Activated naive CD4-positive, alpha-beta T cell treated with anti-CD3 and anti-CD28 coated beads, Interleukin-2, amount 50 U/mL, for 24 hours (primary cell): ENCODE data around the gene C2orf80.

ENCODE experiments used
- H3K27ac Mint-ChIP-seq: one replicate; pipeline ENCODE4 v1.8.0; 2021; ENCODE audit warnings: mild to moderate bottlenecking, mixed read lengths
- H3K27me3 Mint-ChIP-seq: one replicate; pipeline ENCODE4 v1.8.0; 2021; ENCODE audit warnings: mixed read lengths
- H3K36me3 Mint-ChIP-seq: one replicate; pipeline ENCODE4 v1.8.0; 2021; ENCODE audit warnings: mixed read lengths
- H3K4me1 Mint-ChIP-seq: one replicate; pipeline ENCODE4 v1.8.0; 2021; ENCODE audit warnings: mixed read lengths
- H3K4me3 Mint-ChIP-seq: one replicate; pipeline ENCODE4 v1.8.0; 2021; ENCODE audit warnings: mild to moderate bottlenecking, mixed read lengths
- H3K9me3 Mint-ChIP-seq: one replicate; pipeline ENCODE4 v1.8.0; 2021; ENCODE audit warnings: mixed read lengths

C2orf80 gene

DNA sequence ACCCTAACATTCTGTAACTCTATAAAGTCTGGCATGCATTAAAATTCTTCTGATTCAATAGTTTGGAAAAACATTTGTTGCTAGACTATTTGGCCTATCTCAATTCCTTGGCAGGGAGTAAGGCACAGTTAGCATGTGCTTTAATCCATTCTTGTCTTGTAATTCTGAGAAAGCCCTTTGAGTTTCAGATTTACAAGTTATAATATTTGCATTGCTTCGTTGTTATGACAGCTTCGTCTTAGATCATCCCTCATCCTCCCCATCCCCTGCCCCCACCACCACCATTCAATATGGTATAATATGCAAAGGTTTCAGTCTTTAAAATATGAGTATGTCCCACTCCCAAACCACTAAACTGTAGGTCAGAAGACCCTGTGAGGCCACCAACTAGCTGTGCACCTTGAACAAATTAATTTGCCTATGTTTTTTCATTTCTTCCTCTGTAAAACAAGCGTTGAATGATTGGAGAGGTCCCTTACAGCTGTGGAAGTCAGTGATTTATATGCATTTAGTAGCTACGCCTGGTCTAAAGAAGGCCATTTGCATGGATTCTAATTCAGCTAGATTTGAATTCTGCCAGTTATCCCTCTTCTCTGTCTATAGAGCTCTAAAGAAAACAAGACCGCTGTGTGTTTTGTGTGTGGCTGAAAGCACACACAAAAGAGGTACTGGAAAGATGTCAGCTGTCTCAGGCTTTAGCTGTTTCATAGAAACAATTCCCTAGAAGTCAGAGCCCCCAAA lies 591 bp downstream of the C2orf80 start:
- no peaks in the 10 kb centered on the region for H3K36me3 Mint-ChIP-seq
- H3K9me3 Mint-ChIP-seq = no peaks in the 10 kb centered on the region
- no peak overlapping the region for H3K4me3 Mint-ChIP-seq
- no peaks in the 10 kb centered on the region for H3K4me1 Mint-ChIP-seq
- H3K27me3 Mint-ChIP-seq = peaks cover 2% of the 10 kb centered on the region
- H3K27ac Mint-ChIP-seq = no peak overlapping the region

DNA sequence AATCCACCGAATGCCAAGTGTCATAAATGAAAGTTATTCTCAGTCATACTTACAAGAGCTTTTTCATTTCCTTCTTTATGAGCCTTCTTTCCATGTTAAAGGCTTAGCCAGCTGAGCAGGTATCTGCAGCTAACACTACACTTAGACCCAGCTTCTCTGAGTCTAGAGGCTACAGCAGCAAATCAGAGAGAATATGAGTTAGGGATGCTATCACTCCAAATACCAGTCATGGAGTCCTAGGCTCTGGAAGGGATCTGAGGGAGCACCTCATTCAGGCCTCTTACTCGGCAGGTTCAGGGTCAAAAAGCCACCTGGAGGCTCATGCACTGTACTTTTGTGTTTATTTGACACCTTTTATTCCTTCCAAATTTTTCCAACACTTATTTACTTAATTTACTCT lies 2.9 kb downstream of the C2orf80 start:
- Mint-ChIP-seq H3K9me3 (no peaks in the 10 kb centered on the region), H3K4me3 (no peak overlapping the region), H3K27ac (no peak overlapping the region), H3K4me1 (no peaks in the 10 kb centered on the region), H3K27me3 (peaks cover 5% of the 10 kb centered on the region), H3K36me3 (no peaks in the 10 kb centered on the region)

DNA sequence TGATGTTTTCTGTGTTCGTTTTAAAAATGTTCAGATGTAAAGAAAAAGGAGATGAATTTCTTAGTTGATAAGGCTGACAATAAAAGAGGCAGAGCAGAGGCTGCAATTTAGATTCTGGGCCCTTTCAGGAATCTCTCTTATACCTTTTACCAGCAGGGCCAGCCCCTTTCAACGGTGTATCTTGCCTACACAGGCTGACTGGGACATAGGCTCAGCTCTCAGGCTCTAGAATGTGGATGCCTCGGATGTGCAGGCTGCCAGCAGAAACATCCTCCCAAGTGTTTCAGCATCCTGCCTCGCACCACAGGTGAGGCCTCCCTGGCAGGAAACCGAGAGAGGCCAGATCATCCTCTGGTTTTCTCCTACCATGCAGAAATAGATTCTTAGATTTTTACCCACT lies 3.4 kb downstream of the C2orf80 start:
- Mint-ChIP-seq H3K27ac (no peak overlapping the region), H3K4me1 (no peaks in the 10 kb centered on the region), H3K27me3 (peaks cover 5% of the 10 kb centered on the region), H3K36me3 (no peaks in the 10 kb centered on the region), H3K9me3 (no peaks in the 10 kb centered on the region), H3K4me3 (no peak overlapping the region)

- no peaks in the 10 kb centered on the region for H3K4me1 Mint-ChIP-seq
- H3K27ac Mint-ChIP-seq = no peak overlapping the region
- no peaks in the 10 kb centered on the region for H3K9me3 Mint-ChIP-seq
- peaks cover 5% of the 10 kb centered on the region for H3K27me3 Mint-ChIP-seq
- H3K4me3 Mint-ChIP-seq = no peak overlapping the region
- H3K36me3 Mint-ChIP-seq = no peaks in the 10 kb centered on the region
Measured at GRCh38 chr2:208183972-208184705, 5.7 kb downstream of the C2orf80 start.

- Mint-ChIP-seq H3K9me3 (no peaks in the 10 kb centered on the region), H3K27ac (no peak overlapping the region)
Measured at GRCh38 chr2:208183526-208183925, 6.3 kb downstream of the C2orf80 start.

DNA sequence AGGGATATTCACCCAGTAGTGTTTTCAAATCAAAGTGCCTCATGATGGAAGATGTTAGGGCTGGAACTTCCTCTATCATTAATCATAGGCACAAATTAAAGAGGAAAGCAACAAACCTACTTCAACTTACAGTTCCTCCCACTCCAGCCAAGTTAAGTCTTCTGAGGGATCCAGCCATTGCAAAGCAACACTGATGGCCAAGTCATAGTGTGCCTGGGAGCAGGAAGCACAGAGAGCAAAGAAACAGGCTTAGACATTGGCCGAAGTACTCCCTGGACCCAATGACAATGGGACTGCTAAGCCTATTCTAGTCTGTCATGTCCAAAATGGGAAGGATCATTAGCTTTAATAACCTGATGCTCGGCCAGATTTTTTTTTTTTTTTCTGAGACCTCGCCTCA lies 7.0 kb downstream of the C2orf80 start:
- Mint-ChIP-seq H3K36me3 (no peaks in the 10 kb centered on the region), H3K4me3 (no peak overlapping the region), H3K27ac (no peak overlapping the region), H3K4me1 (no peaks in the 10 kb centered on the region), H3K27me3 (peaks cover 5% of the 10 kb centered on the region), H3K9me3 (no peaks in the 10 kb centered on the region)

More at GRCh38 chr2:208183526-208183925, 6.3 kb downstream of the C2orf80 start:
- H3K36me3 Mint-ChIP-seq = no peaks in the 10 kb centered on the region
- H3K4me1 Mint-ChIP-seq = no peaks in the 10 kb centered on the region
- no peak overlapping the region for H3K4me3 Mint-ChIP-seq
- peaks cover 5% of the 10 kb centered on the region for H3K27me3 Mint-ChIP-seq

DNA sequence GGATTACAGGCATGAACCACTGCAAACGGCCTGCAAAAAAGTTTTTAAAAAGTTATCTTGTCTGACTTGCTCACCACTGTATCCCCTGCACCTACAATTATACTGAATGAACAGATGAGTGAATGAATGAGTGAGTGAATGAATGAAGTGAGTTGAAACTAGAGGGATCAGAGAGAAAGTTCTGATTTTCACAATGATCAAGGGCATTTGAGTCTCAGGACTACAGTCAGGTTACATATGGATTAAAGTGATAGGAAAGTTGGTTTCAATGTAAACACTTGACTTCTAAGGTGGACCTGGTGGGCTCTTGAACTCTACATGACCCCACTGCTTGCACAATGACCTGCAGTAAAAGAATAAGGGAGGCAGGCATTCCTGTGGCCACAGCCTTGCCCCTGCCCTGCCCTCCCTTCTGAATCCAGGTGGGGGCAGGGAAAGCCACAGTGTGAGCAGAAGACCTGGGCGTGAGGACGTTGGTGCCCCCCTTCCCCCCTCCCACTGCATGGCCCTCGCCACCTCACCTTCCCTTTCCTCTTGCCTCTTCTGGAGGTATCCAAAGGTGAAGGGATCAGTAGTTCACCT lies 10.7 kb downstream of the C2orf80 start:
- Mint-ChIP-seq H3K27ac (no peak overlapping the region), H3K9me3 (no peaks in the 10 kb centered on the region), H3K4me3 (no peak overlapping the region), H3K27me3 (peaks cover 7% of the 10 kb centered on the region), H3K4me1 (peaks cover 5% of the 10 kb centered on the region), H3K36me3 (no peaks in the 10 kb centered on the region)

DNA sequence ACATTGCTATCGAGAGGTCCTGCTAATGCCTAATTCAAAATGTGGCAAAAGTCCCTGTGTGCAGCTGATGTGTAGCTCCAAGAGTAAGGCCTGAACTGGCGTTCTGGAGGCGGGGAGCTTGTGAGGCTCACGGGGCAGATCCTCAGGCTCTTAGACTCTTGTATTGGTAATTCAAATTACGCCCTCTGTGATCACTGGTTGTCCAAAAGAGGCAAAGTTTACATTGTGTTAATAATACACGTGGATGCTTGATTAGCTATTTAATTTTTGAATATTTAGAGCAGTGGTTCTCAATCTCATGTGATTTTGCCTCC lies 14.0 kb downstream of the C2orf80 start:
- peaks cover 5% of the 10 kb centered on the region for H3K4me1 Mint-ChIP-seq
- peaks cover 8% of the 10 kb centered on the region for H3K27me3 Mint-ChIP-seq
- no peaks in the 10 kb centered on the region for H3K9me3 Mint-ChIP-seq
- no peak overlapping the region for H3K27ac Mint-ChIP-seq
- H3K36me3 Mint-ChIP-seq = no peaks in the 10 kb centered on the region
- H3K4me3 Mint-ChIP-seq = no peak overlapping the region

DNA sequence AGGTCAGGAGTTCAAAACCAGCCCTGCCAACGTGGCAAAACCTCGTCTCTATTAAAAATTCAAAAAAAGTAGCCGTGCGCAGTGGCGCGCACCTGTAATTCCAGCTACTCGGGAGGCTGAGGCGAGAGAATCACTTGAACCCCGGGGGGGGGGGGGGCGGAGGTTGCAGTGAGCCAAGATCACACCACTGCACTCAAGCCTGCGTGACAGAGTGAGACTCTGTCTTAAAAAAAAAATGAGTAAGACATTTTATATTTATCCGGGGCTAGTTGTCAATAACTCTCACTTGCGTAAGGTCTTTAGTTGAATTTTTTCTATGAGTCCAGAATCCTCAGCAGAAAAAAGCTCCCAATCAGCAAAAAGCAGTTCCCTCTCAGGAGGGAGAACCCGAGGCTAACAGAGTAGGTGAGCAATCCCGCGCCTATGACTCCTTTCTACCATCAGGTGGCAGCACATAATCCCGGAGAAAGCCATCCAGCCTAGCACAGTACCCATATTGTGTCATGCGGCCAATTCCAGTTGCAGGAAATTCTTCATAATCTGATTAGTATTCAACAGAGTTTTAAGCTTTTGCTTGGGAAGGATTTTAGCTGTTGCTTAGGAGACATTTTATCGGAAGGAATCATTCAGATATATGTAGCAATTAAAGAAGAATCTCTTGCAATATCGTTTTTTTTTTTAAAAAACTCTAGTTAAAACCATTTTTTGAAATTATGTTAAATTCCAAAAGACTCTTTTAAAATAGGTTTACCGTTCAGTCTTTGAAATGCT lies 14.6 kb downstream of the C2orf80 start:
- H3K4me3 Mint-ChIP-seq = no peak overlapping the region
- H3K27ac Mint-ChIP-seq = no peak overlapping the region
- no peaks in the 10 kb centered on the region for H3K9me3 Mint-ChIP-seq
- peaks cover 5% of the 10 kb centered on the region for H3K4me1 Mint-ChIP-seq
- no peaks in the 10 kb centered on the region for H3K36me3 Mint-ChIP-seq
- H3K27me3 Mint-ChIP-seq = peaks cover 8% of the 10 kb centered on the region

GRCh38 chr2:208174144-208174543 lies 15.7 kb downstream of the C2orf80 start:
- H3K4me1 Mint-ChIP-seq = peaks cover 5% of the 10 kb centered on the region
- H3K27ac Mint-ChIP-seq = no peak overlapping the region
- H3K27me3 Mint-ChIP-seq = peaks cover 8% of the 10 kb centered on the region
- no peak overlapping the region for H3K4me3 Mint-ChIP-seq
- H3K36me3 Mint-ChIP-seq = no peaks in the 10 kb centered on the region
- no peaks in the 10 kb centered on the region for H3K9me3 Mint-ChIP-seq

- Mint-ChIP-seq H3K36me3 (no peaks in the 10 kb centered on the region), H3K4me3 (no peak overlapping the region), H3K27ac (no peak overlapping the region), H3K9me3 (no peaks in the 10 kb centered on the region), H3K4me1 (peaks cover 5% of the 10 kb centered on the region), H3K27me3 (peaks cover 8% of the 10 kb centered on the region)
Measured at GRCh38 chr2:208172125-208172524, 17.7 kb downstream of the C2orf80 start.

DNA sequence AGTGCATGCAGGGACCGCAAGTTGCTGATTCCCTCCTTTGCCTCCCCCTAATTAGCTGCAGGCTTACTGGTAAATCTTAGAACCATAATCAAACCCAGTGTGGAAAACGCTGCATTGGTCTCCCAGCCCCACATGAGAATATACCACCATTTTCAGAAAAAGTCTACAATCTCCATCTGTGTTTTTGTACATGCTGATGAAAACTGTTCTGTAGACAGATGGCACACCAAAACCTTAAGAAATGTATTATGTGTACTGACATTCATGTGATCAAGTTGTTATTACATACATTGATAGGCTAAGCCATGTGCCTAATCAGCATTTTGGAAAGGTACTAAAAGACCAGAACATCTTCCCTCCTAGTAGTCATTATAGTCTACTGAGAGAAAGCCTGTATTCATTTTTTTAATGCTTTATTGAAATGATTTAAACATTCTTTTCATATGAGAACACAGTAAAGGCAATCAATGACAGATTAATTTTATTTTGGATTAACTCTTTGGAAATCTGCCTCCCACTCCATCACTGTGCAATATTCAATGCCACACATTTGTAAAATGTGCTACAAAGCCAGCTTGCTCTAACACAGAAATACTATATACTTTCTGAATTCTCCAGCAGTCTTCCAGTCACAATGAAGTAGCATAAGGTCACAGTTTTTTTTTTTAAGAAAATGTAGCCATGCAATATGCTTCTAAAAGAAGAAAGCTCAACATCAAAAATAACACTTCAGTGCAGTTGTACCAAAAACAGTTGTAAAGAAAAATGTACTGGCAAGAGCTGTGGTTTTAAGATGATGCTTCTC lies 24.7 kb downstream of the C2orf80 start:
- no peak overlapping the region for H3K27ac Mint-ChIP-seq
- no peak overlapping the region for H3K4me3 Mint-ChIP-seq
- peaks cover 7% of the 10 kb centered on the region for H3K27me3 Mint-ChIP-seq
- no peaks in the 10 kb centered on the region for H3K9me3 Mint-ChIP-seq
- no peaks in the 10 kb centered on the region for H3K4me1 Mint-ChIP-seq
- H3K36me3 Mint-ChIP-seq = no peaks in the 10 kb centered on the region

DNA sequence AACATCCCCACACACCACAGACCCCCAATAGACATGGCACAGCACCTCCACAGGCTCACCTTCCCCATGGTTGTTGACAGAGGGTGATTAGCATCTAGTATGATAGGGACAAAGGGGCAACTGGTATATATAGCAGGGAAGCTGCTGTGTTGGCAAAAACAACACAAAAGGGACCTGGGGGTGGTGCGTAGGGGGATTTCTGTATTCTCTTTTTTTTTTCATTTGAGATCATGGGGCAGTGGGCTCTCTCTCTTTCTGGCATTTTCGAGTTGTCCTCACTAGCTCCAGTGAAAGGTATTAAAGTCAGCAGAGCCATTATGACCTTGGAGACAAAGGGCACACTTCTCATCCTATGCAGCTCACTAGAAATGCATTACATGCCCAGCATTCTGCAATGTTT lies 26.3 kb downstream of the C2orf80 start, which contains the start of gene CRYGA:
TSS of gene CRYGA (minus strand) at position 101 of the 400 bp plus-strand sequence. CDS start at position 68, 33 bp downstream.
- H3K27me3 Mint-ChIP-seq = peaks cover 7% of the 10 kb centered on the region
- no peak within 1 kb of the TSS for H3K4me3 Mint-ChIP-seq
- H3K9me3 Mint-ChIP-seq = no peaks in the 10 kb centered on the region
- H3K36me3 Mint-ChIP-seq = no peaks in the 10 kb centered on the region
- H3K4me1 Mint-ChIP-seq = no peaks in the 10 kb centered on the region
- H3K27ac Mint-ChIP-seq = no peak within 1 kb of the TSS

DNA sequence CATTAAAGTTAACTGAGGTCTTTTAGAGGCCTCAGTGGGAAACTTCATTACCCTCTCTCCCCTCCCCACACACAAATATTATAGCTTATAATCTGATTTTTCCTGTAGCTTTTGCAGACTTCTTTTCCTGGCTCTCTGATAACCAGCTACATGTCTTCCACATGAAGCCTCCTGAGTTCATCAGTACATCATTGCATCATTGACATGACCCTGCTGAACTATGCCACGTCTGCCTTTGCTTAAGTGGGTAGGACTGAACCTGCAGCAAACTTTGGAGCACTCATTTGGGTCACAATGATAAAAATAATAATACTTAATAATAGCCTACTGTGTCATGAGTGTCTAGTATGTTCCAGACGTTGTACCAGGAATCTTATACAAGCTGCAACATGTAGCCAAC lies 33.4 kb downstream of the C2orf80 start:
- Mint-ChIP-seq H3K36me3 (no peaks in the 10 kb centered on the region), H3K9me3 (no peaks in the 10 kb centered on the region), H3K27ac (no peak overlapping the region), H3K27me3 (no peaks in the 10 kb centered on the region), H3K4me3 (no peak overlapping the region), H3K4me1 (no peaks in the 10 kb centered on the region)

DNA sequence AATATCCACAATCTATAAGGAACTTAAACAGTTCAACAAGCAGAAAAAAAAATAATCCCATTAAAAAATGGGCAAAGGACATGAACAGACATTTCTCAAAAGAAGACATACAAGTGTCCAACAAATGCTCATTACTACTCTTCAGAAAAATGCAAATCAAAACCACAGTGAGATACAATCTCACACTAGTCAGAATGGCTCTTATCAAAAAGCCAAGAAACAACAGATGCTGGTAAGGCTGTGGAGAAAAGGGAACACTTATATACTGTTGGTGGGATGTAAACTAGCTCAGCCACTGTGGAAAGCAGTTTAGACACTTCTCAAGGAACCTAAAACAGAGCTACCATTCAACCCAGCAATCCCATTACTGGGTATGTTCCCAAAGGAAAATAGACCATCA lies 36.7 kb downstream of the C2orf80 start:
- Mint-ChIP-seq H3K4me3 (no peak overlapping the region), H3K4me1 (no peaks in the 10 kb centered on the region), H3K27me3 (peaks cover 1% of the 10 kb centered on the region), H3K9me3 (peaks cover 8% of the 10 kb centered on the region), H3K36me3 (no peaks in the 10 kb centered on the region), H3K27ac (no peak overlapping the region)
